NCI-H1694 (cell line): ENCODE data around the gene EIF4H.
"Not testable (repeated sequence)": the region's sequence is repeated elsewhere in the genome, so short reads cannot be mapped to it uniquely, and the experiment has no call there.

Experiments used
- DNase-seq: peaks from one replicate; lab custom pipeline; 2025; lab: John Stamatoyannopoulos, UW

EIF4H gene

GRCh38 chr7:74173866-74174605, at the start of gene EIF4H:
Gene EIF4H (plus strand): TSS chr7:74174356. CDS start chr7:74174384, 28 bp downstream.
- peak; percentile 78 for DNase-seq

- no peak for DNase-seq
Measured at GRCh38 chr7:74126220-74126880, 47.8 kb upstream of the EIF4H start.

GRCh38 chr7:74129887-74130286, 44.3 kb upstream of the EIF4H start:
- DNase-seq: no peak

DNA sequence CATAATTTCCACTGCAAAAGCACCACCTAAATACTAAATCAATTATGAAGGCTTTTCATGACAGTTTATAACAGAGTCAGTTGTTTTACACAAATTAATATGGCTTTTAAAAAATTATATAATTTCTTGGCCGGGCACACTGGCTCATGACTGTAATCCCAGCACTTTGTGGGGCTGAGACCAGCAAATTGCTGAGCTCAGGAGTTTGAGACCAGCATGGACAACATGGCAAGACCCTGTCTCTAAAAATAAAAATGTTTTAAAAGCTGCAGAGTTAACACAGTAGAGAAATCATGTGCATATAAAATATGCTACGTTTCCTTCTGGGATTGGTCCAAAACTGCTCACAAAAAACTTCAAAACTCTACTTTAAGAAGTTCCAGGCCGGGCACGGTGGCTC, 43.6 kb upstream of the EIF4H start:
- no peak for DNase-seq

GRCh38 chr7:74134117-74134620, 40.0 kb upstream of the EIF4H start:
- DNase-seq: no peak

DNA sequence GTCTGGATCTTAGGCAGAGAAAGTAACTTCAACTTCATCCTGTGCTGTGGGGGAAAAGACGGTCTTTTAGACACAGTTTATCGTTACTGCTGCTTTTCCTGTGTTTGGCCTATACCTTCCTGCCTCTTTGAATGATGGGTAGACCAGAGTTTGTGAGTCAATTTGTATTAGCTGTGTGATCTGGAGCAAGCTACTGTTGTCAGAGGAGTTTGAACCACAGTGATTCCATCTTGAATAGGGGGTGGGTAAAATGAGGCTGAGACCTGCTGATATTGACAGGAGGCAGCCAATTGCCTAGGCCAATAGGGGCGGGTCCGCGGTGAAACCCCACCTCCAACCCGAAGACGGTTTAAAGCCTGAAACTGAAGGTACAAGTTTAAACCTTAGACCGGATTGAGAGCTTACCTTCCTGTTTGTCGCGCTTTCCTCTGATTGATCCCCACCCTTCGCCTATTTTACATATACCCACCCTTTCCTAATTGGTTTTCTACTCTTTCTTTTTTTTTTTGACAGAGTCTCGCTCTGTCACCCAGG, 35.8 kb upstream of the EIF4H start:
- DNase-seq: no peak

DNA sequence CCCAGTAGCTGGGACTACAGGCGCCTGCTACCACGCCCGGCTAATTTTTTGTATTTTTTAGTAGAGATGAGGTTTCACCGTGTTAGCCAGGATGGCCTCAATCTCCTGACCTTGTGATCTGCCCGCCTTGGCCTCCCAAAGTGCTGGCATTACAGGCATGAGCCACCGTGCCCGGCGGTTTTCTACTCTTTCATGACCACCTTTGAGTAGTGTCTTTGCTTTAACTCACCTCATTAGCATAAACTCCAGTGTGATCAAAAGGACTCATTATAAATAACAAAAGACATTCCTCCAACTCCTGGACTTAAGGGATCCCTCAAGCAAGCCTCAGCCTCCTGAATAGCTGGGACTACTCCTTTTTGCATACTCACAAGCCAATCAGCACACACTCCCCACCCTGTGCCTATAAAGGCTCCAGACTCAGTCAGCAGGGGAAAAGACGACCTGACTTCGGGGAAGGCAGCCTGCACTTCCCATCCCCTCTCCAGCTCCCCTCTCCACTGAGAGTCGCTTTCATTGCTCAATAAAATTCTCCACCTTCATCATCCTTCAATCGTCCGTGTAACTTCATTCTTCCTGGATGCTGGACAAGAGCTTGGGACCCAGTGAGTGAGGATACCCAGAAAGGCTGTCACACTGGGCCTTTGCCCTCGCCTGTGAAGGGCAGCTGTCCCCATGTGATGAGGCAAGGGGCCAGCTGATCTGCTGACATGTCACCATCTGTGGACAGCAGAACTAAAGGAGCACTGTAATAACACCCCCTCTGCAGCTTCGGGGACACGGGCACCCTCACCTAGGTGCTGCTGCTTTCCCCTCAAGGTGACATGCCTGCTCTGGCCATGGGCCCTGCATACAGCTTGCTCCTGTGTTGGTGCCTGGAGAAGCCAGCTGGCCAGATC, 35.0 kb upstream of the EIF4H start:
- DNase-seq: no peak

- DNase-seq: no peak
Measured at GRCh38 chr7:74141705-74142104, 32.5 kb upstream of the EIF4H start.

DNA sequence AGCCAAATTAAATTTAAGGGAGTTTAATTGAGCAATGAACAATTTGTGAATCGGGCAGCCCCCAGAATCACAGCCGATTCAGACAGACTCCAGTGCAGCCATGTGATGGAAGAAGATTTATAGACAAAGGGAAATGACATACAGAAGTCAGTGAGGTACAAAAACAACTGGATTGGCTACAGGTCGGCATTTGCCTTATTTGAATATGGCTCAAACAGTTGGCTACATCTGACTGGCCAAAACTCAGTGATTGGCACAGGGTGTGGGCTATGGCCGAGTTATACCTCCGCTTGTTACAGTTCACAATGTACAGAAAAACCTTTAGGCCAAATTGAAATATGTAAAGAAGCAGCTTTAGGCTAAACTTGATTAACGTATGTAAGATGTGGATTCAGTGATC, 30.8 kb upstream of the EIF4H start:
- DNase-seq: no peak

- no peak for DNase-seq
Measured at GRCh38 chr7:74148491-74148890, 25.7 kb upstream of the EIF4H start.

DNA sequence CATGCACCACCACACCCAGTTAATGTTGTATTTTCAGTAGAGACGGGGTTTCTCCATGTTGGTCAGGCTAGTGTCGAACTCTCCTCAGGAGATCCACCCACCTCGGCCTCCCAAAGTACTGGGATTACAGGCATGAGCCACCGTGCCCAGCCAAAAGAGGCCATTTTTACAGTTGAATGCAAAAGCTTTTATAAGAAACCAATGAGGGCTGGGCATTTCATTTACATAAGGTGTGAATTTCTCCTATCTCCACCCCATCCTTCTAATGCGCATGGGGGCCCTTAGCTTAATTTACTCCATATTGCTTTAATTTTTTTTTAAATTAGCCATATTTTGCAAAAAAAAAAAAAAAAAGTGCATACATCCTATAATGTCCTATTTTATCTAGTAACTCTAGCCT, 25.1 kb upstream of the EIF4H start:
- no peak for DNase-seq

GRCh38 chr7:74149603-74150002, 24.6 kb upstream of the EIF4H start:
- no peak for DNase-seq

- no peak for DNase-seq
Measured at GRCh38 chr7:74153736-74154135, 20.4 kb upstream of the EIF4H start.

DNA sequence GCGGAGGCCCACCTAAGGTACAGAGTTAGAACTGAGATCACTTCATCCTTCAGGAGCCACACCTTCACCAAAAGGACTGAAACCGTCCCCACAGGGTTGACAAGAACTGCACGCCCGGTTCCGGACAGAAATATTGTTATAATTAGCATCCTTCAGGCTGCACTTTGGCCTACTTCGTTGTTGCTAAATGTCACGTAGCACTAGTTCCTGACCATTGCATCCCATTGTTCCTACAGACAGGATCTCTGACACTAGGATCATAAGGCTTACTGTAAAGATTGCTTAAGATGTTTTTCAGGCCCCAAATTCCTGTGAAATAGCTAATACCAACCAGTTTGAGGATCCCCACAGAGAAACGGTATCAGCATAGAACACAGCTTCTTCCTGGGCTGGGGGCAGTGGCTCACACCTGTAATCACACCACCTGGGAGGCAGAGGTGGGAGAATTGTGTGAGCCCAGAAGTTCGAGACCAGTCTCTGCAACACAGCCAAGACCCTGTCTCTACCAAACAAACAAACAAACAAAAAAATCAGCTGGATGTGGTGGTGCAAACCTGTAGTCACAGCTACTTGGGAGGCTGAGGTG, 18.3 kb upstream of the EIF4H start:
- DNase-seq: no peak

- DNase-seq: no peak
Measured at GRCh38 chr7:74157605-74158004, 16.6 kb upstream of the EIF4H start.

- DNase-seq: no peak
Measured at GRCh38 chr7:74164985-74165456, 9.1 kb upstream of the EIF4H start.

DNA sequence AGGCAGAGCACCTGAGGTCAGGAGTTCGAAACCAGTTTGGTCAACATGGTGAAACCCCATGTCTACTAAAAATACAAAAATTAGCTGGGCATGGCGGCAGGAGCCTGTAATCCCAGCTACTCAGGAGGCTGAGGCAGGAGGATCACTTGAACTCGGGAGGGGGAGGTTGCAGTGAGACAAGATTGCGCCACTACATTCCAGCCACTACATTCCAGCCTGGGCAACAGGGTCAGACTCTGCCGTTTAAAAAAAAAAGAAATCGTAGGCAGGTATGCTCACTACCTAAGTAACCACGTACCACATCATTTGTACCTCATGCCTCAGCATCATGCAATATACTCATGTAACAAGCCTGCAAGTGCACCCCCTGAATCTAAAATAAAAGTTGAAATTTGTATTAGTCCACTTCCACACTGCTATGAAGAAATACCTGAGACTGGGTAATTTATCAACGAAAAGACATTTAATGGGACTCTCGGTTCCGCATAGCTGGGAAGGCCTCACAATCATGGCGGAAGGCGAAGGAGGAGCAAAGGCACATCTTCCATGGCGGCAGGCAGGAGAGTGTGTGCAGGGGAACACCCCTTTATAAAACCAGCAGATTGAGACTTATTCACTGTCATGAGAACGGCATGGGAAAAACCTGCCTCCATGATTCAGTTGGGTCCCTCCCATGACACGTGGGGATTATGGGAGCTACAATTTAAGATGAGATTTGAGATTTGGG, 8.1 kb upstream of the EIF4H start:
- no peak for DNase-seq

DNA sequence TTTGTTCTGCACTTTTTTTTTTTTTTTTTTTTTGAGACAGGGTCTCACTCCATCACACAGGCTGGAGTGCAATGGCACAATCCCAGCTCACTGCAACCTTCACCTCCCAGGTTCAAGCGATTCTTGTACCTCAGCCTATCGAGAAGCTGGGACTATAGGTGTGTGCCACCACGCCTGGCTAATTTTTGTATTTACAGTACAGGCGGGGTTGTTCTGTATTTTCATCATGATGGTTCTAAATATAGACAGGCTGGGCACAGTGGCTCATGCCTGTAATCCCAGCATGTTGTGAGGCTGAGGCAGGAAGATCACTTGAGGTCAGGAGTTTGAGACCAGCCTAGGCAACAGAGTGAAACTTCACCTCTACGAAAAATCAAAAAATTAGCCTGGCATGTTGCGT, 6.8 kb upstream of the EIF4H start:
- DNase-seq: not testable (repeated sequence)

DNA sequence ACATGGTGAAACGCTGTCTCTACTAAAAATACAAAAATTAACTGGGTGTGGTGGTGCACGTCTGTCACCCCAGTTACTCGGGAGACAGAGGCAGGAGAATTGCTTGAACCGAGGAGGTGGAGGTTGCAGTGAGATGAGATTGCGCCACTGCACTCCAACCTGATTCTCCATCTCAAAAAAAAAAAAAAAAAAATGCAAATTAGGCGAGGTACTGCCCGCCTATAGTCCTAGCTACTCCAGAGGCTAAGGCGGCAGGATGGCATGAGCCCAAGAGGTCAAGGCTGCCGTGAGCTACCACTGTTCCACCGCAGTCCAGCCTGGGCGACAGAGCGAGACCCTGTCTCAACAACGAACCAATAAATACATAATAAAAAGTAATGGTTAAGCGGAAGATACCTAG, 1.1 kb upstream of the EIF4H start:
- DNase-seq: no peak

- DNase-seq: no peak
Measured at GRCh38 chr7:74173491-74173865, 678 bp upstream of the EIF4H start.

DNA sequence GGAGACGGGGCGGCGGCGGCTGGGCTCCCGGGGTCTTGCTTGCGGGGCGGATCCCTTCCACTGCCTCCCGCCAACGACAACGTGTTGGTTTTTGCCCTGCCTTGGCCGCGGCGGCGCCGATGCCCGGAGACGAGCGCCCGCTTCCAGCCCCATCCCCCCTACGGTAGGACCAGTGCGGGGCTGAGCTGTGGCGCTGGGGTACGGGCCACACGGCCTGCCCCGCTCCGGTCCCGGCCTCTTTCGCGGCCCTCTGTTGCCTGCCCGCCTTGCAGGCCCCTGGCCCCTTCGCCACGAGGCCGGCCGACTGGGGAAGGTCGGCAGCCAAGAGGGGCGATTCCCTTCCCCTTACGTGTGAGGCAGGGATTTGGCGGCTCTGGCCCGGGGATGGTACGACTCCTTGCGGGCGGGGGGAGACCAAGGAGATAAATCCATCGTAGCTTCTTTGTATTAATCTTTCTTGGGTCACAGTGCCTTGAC, 488 bp downstream of the EIF4H start:
- no peak for DNase-seq
